Esophagus muscularis mucosa (tissue), 4 donors: ENCODE data around the gene ZC3H14. TPM values are rescaled to one million over a fixed set of nuclear protein-coding genes. Genes with fewer than 3 reads are reported as not detected.

ENCODE experiments used
- DNase-seq: peaks from one replicate; pipeline ENCODE4 v3.0.0-alpha.2; 2017; ENCODE audit errors: extremely low spot score
- H3K27ac ChIP-seq, 4 donors: fragments of 200-600 bp; sonication (generic); replicated peaks in 1 of 4; 1 replicate in 3 of 4; 2 replicates in 1 of 4; pipeline ENCODE4 v1.5.1; 2016 to 2019; ENCODE audit warnings: mild to moderate bottlenecking in 1 of 4
- H3K27me3 ChIP-seq, 4 donors: fragments of 200-600 bp; sonication (generic); one replicate each; pipeline versions ENCODE4 v1.5.1 to v1.6.0; 2016 to 2019
- H3K36me3 ChIP-seq, 4 donors: fragments of 200-600 bp; sonication (generic); one replicate each; pipeline ENCODE4 v1.5.1; 2016 to 2019
- H3K4me1 ChIP-seq, 4 donors: fragments of 200-600 bp; sonication (generic); one replicate each; pipeline ENCODE4 v1.5.1; 2016 to 2019
- H3K4me3 ChIP-seq, 4 donors: fragments of 200-600 bp; sonication (generic); 1 replicate in 2 of 4; 2 replicates in 2 of 4; pipeline ENCODE4 v1.5.1; 2016 to 2019; ENCODE audit warnings: mild to moderate bottlenecking in 4 of 4, moderate library complexity in 1 of 4
- H3K9me3 ChIP-seq, 4 donors: fragments of 200-600 bp; sonication (generic); 1 replicate in 3 of 4; 2 replicates in 1 of 4; pipeline ENCODE4 v1.5.1; 2016 to 2019
- CTCF ChIP-seq, 3 experiments: fragments of 200-600 bp in 2 of 3; fragments of 450-650 bp in 1 of 3; sonication (generic) in 2 of 3; IDR thresholded peaks; one replicate each; pipeline ENCODE4 v1.5.1; 2017 to 2019; ENCODE audit warnings: antibody characterized with exemption in 3 of 3, mild to moderate bottlenecking in 2 of 3, moderate library complexity in 1 of 3
- EP300 ChIP-seq: sonication (generic); formaldehyde crosslinking; IDR thresholded peaks from one replicate; pipeline ENCODE4 v1.6.1; 2017; ENCODE audit warnings: antibody characterized with exemption
- POLR2A ChIP-seq: fragments of 450-650 bp; IDR thresholded peaks from one replicate; pipeline ENCODE4 v1.6.1; 2017; ENCODE audit warnings: antibody characterized with exemption, moderate library complexity, mild to moderate bottlenecking, low read depth
- POLR2AphosphoS5 ChIP-seq, 2 donors: sonication (generic); formaldehyde crosslinking; IDR thresholded peaks; one replicate each; pipeline ENCODE4 v1.6.1; 2017; ENCODE audit warnings: antibody characterized with exemption in 2 of 2
- WGBS: methylation state at CpG from one replicate; pipeline ENCODE4 v1.1.5; 2018; 5-methylcytosine and 5-hydroxymethylcytosine counted together
- intact Hi-C: fragments of 100-400 bp; cut with DNase I; formaldehyde crosslinking; loops from one replicate; pipeline ENCODE4 v1.15.1; 2023
- total RNA-seq, 4 donors: library from RNA; depleted of rRNA; stranded (reverse); fragments of >200 nt; gene quantifications; one replicate each; pipeline versions ENCODE4 v1.1.0 to v1.2.1, GENCODE V29; 2016

The ZC3H14 gene
- total RNA-seq, 4 donors from 2014 or later, result 48.6 to 60.0 (median 58.5) TPM

- Histone ChIP-seq H3K4me1 (peaks cover 9 to 16% (median 12%) of the 10 kb centered on the region in 4 donors), H3K36me3 (peaks cover 0 to 17% (median 0%) of the 10 kb centered on the region in 4 donors), H3K27me3 (no peaks in the 10 kb centered on the region), H3K4me3 (no peak overlapping the region), H3K27ac (no peak overlapping the region), H3K9me3 (no peaks in the 10 kb centered on the region)
- no peak for DNase-seq
- intact Hi-C loops, result no loop called here
- no peak for TF ChIP-seq EP300
- no peak for TF ChIP-seq POLR2AphosphoS5 (IDR thresholded peaks at IDR 0.05)
- TF ChIP-seq POLR2A, result no peak
- no peak for TF ChIP-seq CTCF (IDR thresholded peaks at IDR 0.05)
- WGBS, result 82% methylated on average over 5 of the region's 5 CpGs
Observed at GRCh38 chr14:88618476-88618875, 55.6 kb downstream of the ZC3H14 start.

DNA sequence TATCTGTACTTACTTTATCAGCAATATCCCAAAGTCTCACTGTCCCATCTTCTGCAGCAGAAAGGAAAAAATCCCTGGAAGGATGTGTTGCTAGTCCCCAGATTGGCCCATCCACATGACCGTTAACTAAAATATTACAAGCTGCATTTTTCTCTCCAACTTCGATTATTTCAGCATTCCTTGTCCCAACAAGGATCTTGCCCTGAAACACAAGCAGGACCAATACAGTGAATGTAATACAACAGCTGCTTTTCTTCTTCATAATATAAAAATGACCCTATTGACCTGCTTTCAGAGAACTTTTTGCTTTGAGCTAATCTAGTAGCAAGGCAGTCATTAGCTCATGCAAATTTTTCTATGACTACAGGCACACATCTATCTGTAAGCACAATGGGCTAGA lies 58.3 kb downstream of the ZC3H14 start:
- no peak overlapping the region for H3K4me3 ChIP-seq
- H3K9me3 ChIP-seq, result no peaks in the 10 kb centered on the region
- WGBS, result 72% methylated on average over 2 of the region's 2 CpGs
- H3K36me3 ChIP-seq, result peaks cover 0 to 14% (median 0%) of the 10 kb centered on the region in 4 donors
- no peaks in the 10 kb centered on the region for H3K4me1 ChIP-seq
- TF ChIP-seq POLR2AphosphoS5 (IDR thresholded peaks at IDR 0.05), result no peak
- H3K27ac ChIP-seq, result no peak overlapping the region
- H3K27me3 ChIP-seq, result no peaks in the 10 kb centered on the region
- intact Hi-C loops, result no loop called here
- no peak for DNase-seq

- no peak overlapping the region for H3K4me3 ChIP-seq
- intact Hi-C loops, result no loop called here
- TF ChIP-seq CTCF (IDR thresholded peaks at IDR 0.05) (no peak), POLR2A (no peak)
Observed at GRCh38 chr14:88625671-88626070, 62.8 kb downstream of the ZC3H14 start.

DNA sequence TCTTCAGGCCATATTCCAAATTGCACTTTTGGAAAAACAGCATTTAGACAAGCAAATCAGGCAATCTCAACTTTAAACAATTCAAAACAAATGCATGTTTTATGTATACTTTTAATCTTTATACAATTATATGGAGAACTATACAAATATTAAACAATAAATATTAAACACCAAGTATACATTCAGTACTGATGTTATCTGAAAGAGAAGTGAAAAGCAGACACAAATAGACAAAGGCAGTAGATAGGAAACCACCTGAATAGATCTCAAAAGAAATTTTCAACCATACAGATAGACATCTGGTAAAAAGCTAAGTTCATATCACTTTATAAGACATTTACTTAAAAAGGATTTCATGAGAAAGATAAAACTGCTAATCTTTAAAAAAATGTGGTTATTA lies 65.2 kb downstream of the ZC3H14 start:
- Histone ChIP-seq H3K9me3 (no peaks in the 10 kb centered on the region), H3K27ac (no peak overlapping the region), H3K27me3 (no peaks in the 10 kb centered on the region), H3K4me1 (no peaks in the 10 kb centered on the region), H3K4me3 (no peak overlapping the region), H3K36me3 (no peaks in the 10 kb centered on the region)
- DNase-seq, result no peak
- intact Hi-C loops, result no loop called here
- TF ChIP-seq POLR2A, result no peak
- TF ChIP-seq EP300, result no peak
- no peak for TF ChIP-seq POLR2AphosphoS5 (IDR thresholded peaks at IDR 0.05)
- no peak for TF ChIP-seq CTCF (IDR thresholded peaks at IDR 0.05)

More at GRCh38 chr14:88625671-88626070, 62.8 kb downstream of the ZC3H14 start:
- H3K36me3 ChIP-seq, result peaks cover 0 to 3% (median 0%) of the 10 kb centered on the region in 4 donors
- no peaks in the 10 kb centered on the region for H3K27me3 ChIP-seq
- H3K9me3 ChIP-seq, result no peaks in the 10 kb centered on the region
- no peak for DNase-seq
- WGBS, result 98% methylated on average over 3 of the region's 3 CpGs
- no peaks in the 10 kb centered on the region for H3K4me1 ChIP-seq
- no peak overlapping the region for H3K27ac ChIP-seq

DNA sequence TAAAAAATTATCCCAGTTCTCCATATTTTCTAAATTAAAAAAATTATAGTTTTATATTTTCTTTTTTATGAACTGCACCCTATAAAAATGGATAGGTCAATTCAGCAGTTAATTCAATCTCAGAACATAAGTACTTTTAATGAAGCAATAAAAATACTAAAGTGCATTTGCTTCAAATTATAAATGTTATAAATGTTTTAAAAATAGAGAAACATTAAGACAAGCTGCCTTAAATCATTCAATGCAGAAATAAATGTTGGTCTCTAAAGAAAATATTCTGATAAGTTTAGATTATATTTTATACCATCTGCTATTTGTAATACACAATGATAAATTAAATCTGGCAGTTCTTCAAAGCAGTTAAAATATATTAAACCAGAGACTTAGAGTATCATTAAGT lies 65.6 kb downstream of the ZC3H14 start:
- H3K4me1 ChIP-seq, result no peaks in the 10 kb centered on the region
- no peak for TF ChIP-seq CTCF (IDR thresholded peaks at IDR 0.05)
- TF ChIP-seq POLR2AphosphoS5 (IDR thresholded peaks at IDR 0.05), result no peak
- TF ChIP-seq POLR2A, result no peak
- TF ChIP-seq EP300, result no peak
- intact Hi-C loops, result no loop called here
- no peak overlapping the region for H3K27ac ChIP-seq
- no peak overlapping the region for H3K4me3 ChIP-seq
- no peaks in the 10 kb centered on the region for H3K9me3 ChIP-seq
- H3K27me3 ChIP-seq, result no peaks in the 10 kb centered on the region
- no peaks in the 10 kb centered on the region for H3K36me3 ChIP-seq
- DNase-seq, result no peak
